HCT116 (cell line): ENCODE data around the gene LCLAT1. TPM values are rescaled to one million over a fixed set of nuclear protein-coding genes. Genes with fewer than 3 reads are reported as not detected.
A peak's percentile ranks its signal among the peaks of the same experiment; 100 is the strongest.

Experiments used
- ATAC-seq: fragments of 200-7000 bp; cut with Tn5 transposase; 2 replicates; pipeline ENCODE4 v1.9.1; 2020; ENCODE audit warnings: mild to moderate bottlenecking, moderate library complexity
- BruUV-seq: library from RNA; stranded (reverse); fragments of 400-500 nt; replicated peaks from 2 replicates; lab custom pipeline; 2021; lab: Mats Ljungman, UMichigan
- CTCF ChIA-PET: fragments of 300-600 bp; sonication (Branson Sonifier 250); formaldehyde crosslinking; loops from one replicate; lab custom pipeline; 2021; ENCODE audit warnings: antibody characterized with exemption; lab: Charles Lee
- POLR2A ChIA-PET: fragments of 300-600, 350-600 bp; sonication (Branson Sonifier 250); formaldehyde crosslinking; loops from one replicate; lab custom pipeline; 2021; ENCODE audit warnings: antibody characterized with exemption; lab: Charles Lee
- RAD21 ChIA-PET, 2 experiments: fragments of 300-600 bp; sonication (Branson Sonifier 250); formaldehyde crosslinking; loops; one replicate each; lab custom pipeline; 2023; ENCODE audit warnings: low total read pairs in 2 of 2; ENCODE audit not compliant: uncharacterized antibody in 2 of 2, unreplicated experiment in 2 of 2, low non-redundant PET in 1 of 2; lab: Charles Lee
- DNase-seq: peaks from one replicate; pipeline ENCODE4 v3.0.0-alpha.2; 2010; ENCODE audit warnings: low read depth, low spot score
- H2AFZ ChIP-seq: fragments of 200-600 bp; shearing (Covaris generic), sonication (generic); 2 replicates; pipeline ENCODE4 v1.6.1; 2017; ENCODE audit warnings: low read depth, mixed run types, mixed read lengths, antibody characterized with exemption, low read length; ENCODE audit not compliant: poor library complexity, severe bottlenecking
- H3K27ac ChIP-seq: 2 replicates; pipeline ENCODE4 v1.5.1; 2012; ENCODE audit warnings: low read depth, low read length
- H3K27me3 ChIP-seq: fragments of 200-600 bp; sonication (generic); 2 replicates; pipeline ENCODE4 v1.6.1; 2016; ENCODE audit warnings: mixed run types, low read length, mixed read lengths; ENCODE audit not compliant: insufficient read depth
- H3K36me3 ChIP-seq, 2 experiments: fragments of 200-500 bp in 1 of 2; fragments of 200-600 bp in 1 of 2; sonication (Bioruptor generic) in 1 of 2; sonication (generic) in 1 of 2; 2 replicates each; pipeline versions ENCODE4 v1.5.1 to v1.6.1; 2014 to 2016; ENCODE audit warnings: low read length in 2 of 2, inconsistent platforms in 1 of 2, mixed read lengths in 1 of 2, mixed run types in 1 of 2; ENCODE audit not compliant: insufficient read depth in 2 of 2, control insufficient read depth in 1 of 2
- H3K4me1 ChIP-seq, 2 experiments: fragments of 200-600 bp in 1 of 2; sonication (generic) in 1 of 2; 2 replicates each; pipeline versions ENCODE4 v1.5.1 to v1.6.1; 2012 to 2017; ENCODE audit warnings: low read length in 2 of 2, inconsistent platforms in 1 of 2, mild to moderate bottlenecking in 1 of 2, mixed read lengths in 1 of 2, mixed run types in 1 of 2, moderate library complexity in 1 of 2; ENCODE audit not compliant: insufficient read depth in 2 of 2, control insufficient read depth in 1 of 2
- H3K4me2 ChIP-seq: fragments of 200-600 bp; sonication (generic); 2 replicates; pipeline ENCODE4 v1.6.1; 2017; ENCODE audit warnings: mixed run types, low read length, mixed read lengths
- H3K4me3 ChIP-seq, 2 experiments: fragments of 200-600 bp in 1 of 2; sonication (generic) in 1 of 2; replicated peaks in 1 of 2; 2 replicates each; pipeline ENCODE4 v1.5.1; 2011 to 2016; ENCODE audit warnings: low read length in 2 of 2, control low read depth in 1 of 2, low read depth in 1 of 2, mild to moderate bottlenecking in 1 of 2, mixed read lengths in 1 of 2, mixed run types in 1 of 2
- H3K79me2 ChIP-seq: fragments of 200-600 bp; sonication (generic); 2 replicates; pipeline ENCODE4 v1.6.1; 2017; ENCODE audit warnings: mild to moderate bottlenecking, mixed run types, low read length, moderate library complexity, mixed read lengths; ENCODE audit not compliant: insufficient read depth
- H3K9ac ChIP-seq: fragments of 200-600 bp; sonication (generic); 2 replicates; pipeline ENCODE4 v1.6.1; 2016; ENCODE audit warnings: low read length, mixed read lengths
- H3K9me2 ChIP-seq: fragments of 200-600 bp; sonication (generic), shearing (Covaris generic); 2 replicates; pipeline ENCODE4 v1.6.1; 2017; ENCODE audit warnings: mixed run types, mild to moderate bottlenecking, moderate library complexity; ENCODE audit not compliant: insufficient read depth
- H3K9me3 ChIP-seq, 2 experiments: fragments of 200-500 bp in 1 of 2; fragments of 200-600 bp in 1 of 2; sonication (Bioruptor generic) in 1 of 2; sonication (generic) in 1 of 2; 2 replicates each; pipeline ENCODE4 v1.6.1; 2014 to 2017; ENCODE audit warnings: low read length in 2 of 2, mixed read lengths in 2 of 2, inconsistent platforms in 1 of 2, low read depth in 1 of 2, mild to moderate bottlenecking in 1 of 2, mixed run types in 1 of 2, moderate library complexity in 1 of 2; ENCODE audit not compliant: control insufficient read depth in 1 of 2, insufficient read depth in 1 of 2
- H4K20me1 ChIP-seq: fragments of 200-600 bp; sonication (generic), shearing (Covaris generic); 2 replicates; pipeline ENCODE4 v1.6.1; 2017; ENCODE audit warnings: mixed run types, mild to moderate bottlenecking, moderate library complexity; ENCODE audit not compliant: insufficient read depth
- EZH2 ChIP-seq: fragments of 200-600 bp; sonication (generic); IDR thresholded peaks from 2 replicates; pipeline ENCODE4 v1.6.1; 2017; ENCODE audit warnings: antibody characterized with exemption, mixed run types
- FOSL1 ChIP-seq: IDR thresholded peaks from 2 replicates; pipeline ENCODE4 v1.6.1; 2012; ENCODE audit warnings: low read depth
- JUND ChIP-seq: IDR thresholded peaks from 2 replicates; pipeline ENCODE4 v1.6.1; 2012
- POLR2A ChIP-seq: IDR thresholded peaks from 2 replicates; pipeline ENCODE4 v1.7.0; 2011; ENCODE audit warnings: borderline replicate concordance; ENCODE audit not compliant: insufficient read depth, insufficient read length; ENCODE audit errors: extremely low read depth
- SRF ChIP-seq: IDR thresholded peaks from 2 replicates; pipeline ENCODE4 v1.6.1; 2012; ENCODE audit warnings: low read depth
- TCF7L2 ChIP-seq: IDR thresholded peaks from 2 replicates; pipeline ENCODE4 v1.7.0; 2011; ENCODE audit warnings: borderline replicate concordance, inconsistent platforms; ENCODE audit not compliant: insufficient read depth, insufficient read length; ENCODE audit errors: extremely low read depth
- intact Hi-C: fragments of 100-400 bp; cut with micrococcal nuclease; formaldehyde crosslinking; loops from 2 replicates; pipeline ENCODE4 v1.10.0; 2022
- total RNA-seq: library from RNA; stranded (reverse); gene quantifications from one replicate; pipeline ENCODE4 v1.2.1, GENCODE V29; 2021; ENCODE audit not compliant: unreplicated experiment
- TF ChIP-seq, protein P1 (sequence below): IDR thresholded peaks from 2 replicates; pipeline ENCODE4 v1.6.1; 2012
- TF ChIP-seq, protein P2 (sequence below): IDR thresholded peaks from 2 replicates; pipeline ENCODE4 v1.6.1; 2012

The LCLAT1 gene
- total RNA-seq, 1 experiment from 2014 or later, result 36.2 TPM

DNA sequence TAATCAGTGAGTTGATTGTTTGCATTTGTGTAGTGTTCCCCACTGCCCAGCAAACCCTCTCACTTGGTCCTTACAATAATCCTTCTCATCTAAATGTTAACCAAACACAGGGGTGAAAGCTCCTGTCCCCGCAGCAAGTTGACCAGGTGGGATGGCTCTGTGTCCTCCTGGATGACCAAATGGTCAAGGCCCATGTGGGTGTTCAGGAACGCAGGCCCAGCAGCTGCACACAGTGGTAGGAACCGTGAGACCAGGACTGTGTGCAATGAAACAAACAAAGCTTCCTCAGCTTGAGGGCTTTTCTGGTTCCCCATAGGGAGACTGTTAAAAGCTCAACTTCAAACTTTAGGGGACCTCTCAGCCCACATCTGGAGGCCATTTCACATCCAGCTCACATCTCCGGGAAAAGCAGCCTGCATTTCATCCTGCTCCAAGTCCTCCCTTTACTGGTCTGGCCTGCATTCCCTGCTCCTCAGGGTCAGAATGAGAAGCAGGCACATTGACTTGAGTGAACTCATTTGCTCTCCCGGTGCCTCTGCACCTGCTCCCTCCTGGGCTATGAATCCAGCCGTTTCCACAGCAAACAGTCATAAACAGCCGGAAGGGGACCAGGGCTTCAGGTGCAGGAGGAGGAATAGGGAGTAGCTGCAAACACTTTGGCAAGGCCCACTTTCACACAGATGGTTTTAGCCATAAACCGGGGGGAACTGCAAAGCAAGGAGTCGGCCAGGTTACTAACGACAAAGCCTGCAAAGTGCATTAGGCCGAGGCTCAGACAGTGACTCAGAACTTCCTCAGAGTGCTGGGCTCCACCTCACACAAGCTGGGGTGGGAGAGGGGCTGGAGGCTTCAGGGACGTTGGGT, 215.5 kb downstream of the LCLAT1 start:
- intact Hi-C loops, result no loop called here
- no peak overlapping the region for H2AFZ ChIP-seq
- H3K9ac ChIP-seq, result no peak overlapping the region
- BruUV-seq, result no TSS peak
- no peaks in the 10 kb centered on the region for H3K79me2 ChIP-seq
- no peak overlapping the region for H3K4me3 ChIP-seq
- no peaks in the 10 kb centered on the region for H3K9me2 ChIP-seq
- no peaks in the 10 kb centered on the region for H3K9me3 ChIP-seq
- POLR2A ChIA-PET, result no interaction called here
- H4K20me1 ChIP-seq, result no peaks in the 10 kb centered on the region
- TF ChIP-seq POLR2A (no peak), FOSL1 (peak; percentile 17; the same call in 1 of the 2 replicates), TCF7L2 (no peak)
- TF ChIP-seq, protein P1, sequence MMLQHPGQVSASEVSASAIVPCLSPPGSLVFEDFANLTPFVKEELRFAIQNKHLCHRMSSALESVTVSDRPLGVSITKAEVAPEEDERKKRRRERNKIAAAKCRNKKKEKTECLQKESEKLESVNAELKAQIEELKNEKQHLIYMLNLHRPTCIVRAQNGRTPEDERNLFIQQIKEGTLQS, result no peak
- no peak for ATAC-seq
- DNase-seq, result no peak
- no peak overlapping the region; the same call in 1 of the 2 replicates for H3K4me2 ChIP-seq
- no peak overlapping the region for H3K27ac ChIP-seq
- peaks cover 9 to 46% of the 10 kb centered on the region in 2 experiments; a peak in 3 of 4 replicates for H3K4me1 ChIP-seq
- CTCF ChIA-PET, result no interaction called here
- RAD21 ChIA-PET, result no interaction called here
- H3K27me3 ChIP-seq, result no peaks in the 10 kb centered on the region
- H3K36me3 ChIP-seq, result no peaks in the 10 kb centered on the region

DNA sequence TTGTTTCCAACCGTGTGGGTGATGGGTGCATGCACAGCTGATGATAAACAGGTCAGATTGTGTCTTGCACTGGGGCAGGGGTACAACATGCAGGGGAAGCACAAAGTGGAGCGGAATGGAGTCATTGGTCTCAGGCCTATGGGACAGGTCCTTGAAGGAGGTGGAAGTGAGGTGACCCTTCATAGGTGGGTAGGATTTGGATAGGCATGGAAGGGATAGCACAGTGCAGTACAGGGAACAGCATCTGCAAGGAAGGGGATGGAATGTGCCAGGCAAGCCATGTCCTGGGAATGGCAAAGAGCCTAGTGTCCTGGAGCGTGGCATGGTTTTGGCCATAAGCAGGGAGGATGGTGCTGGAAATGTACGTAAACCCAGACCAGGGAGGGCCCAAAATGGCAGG, 216.3 kb downstream of the LCLAT1 start:
- Histone ChIP-seq H2AFZ (no peak overlapping the region), H3K4me3 (no peak overlapping the region), H3K9me3 (no peaks in the 10 kb centered on the region), H3K79me2 (no peaks in the 10 kb centered on the region), H3K4me2 (no peak overlapping the region; the same call in 1 of the 2 replicates), H3K4me1 (peaks cover 9 to 46% of the 10 kb centered on the region in 2 experiments; a peak in 3 of 4 replicates), H4K20me1 (no peaks in the 10 kb centered on the region), H3K9me2 (no peaks in the 10 kb centered on the region), H3K36me3 (no peaks in the 10 kb centered on the region), H3K9ac (no peak overlapping the region), H3K27me3 (no peaks in the 10 kb centered on the region), H3K27ac (no peak overlapping the region)
- no TSS peak for BruUV-seq
- TF ChIP-seq JUND, result no peak
- TF ChIP-seq EZH2, result no peak
- TF ChIP-seq SRF, result no peak
- TF ChIP-seq, protein P2, sequence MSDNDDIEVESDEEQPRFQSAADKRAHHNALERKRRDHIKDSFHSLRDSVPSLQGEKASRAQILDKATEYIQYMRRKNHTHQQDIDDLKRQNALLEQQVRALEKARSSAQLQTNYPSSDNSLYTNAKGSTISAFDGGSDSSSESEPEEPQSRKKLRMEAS, result no peak
- TF ChIP-seq TCF7L2, result no peak
- intact Hi-C loops, result no loop called here
- ATAC-seq (no peak), DNase-seq (no peak)
- ChIA-PET POLR2A (no interaction called here), CTCF (no interaction called here), RAD21 (no interaction called here)
